Stomach smooth muscle (tissue), 2 donors: ENCODE results near the gene CDS1.
"Not testable (repeated sequence)": the region's sequence is repeated elsewhere in the genome, so short reads cannot be mapped to it uniquely, and the experiment has no call there.

Experiments
- H3K27ac ChIP-seq: one replicate; pipeline ENCODE4 v1.7.0; 2013; ENCODE audit warnings: mild to moderate bottlenecking, low read length, inconsistent platforms
- H3K27me3 ChIP-seq, 2 donors: one replicate each; pipeline ENCODE4 v1.7.0; 2013; ENCODE audit warnings: low read length in 2 of 2; ENCODE audit not compliant: insufficient read depth in 2 of 2, control insufficient read depth in 1 of 2
- H3K36me3 ChIP-seq, 2 donors: one replicate each; pipeline ENCODE4 v1.7.0; 2013; ENCODE audit warnings: low read length in 2 of 2; ENCODE audit not compliant: control insufficient read depth in 2 of 2, insufficient read depth in 2 of 2
- H3K4me1 ChIP-seq: one replicate; pipeline ENCODE4 v1.7.0; 2013; ENCODE audit warnings: low read length; ENCODE audit not compliant: control insufficient read depth, insufficient read depth
- H3K4me3 ChIP-seq, 2 donors: one replicate each; pipeline ENCODE4 v1.7.0; 2013; ENCODE audit warnings: low read length in 2 of 2
- H3K9ac ChIP-seq, 2 donors: one replicate each; pipeline ENCODE4 v1.7.0; 2013; ENCODE audit warnings: low read length in 2 of 2, mild to moderate bottlenecking in 1 of 2
- H3K9me3 ChIP-seq, 2 donors: one replicate each; pipeline ENCODE4 v1.7.0; 2013; ENCODE audit warnings: low read length in 2 of 2; ENCODE audit not compliant: control insufficient read depth in 2 of 2
- donor health status: healthy.
- donor health status: Pancreatic carcinoma.

The CDS1 gene

GRCh38 chr4:84582988-84583875 is at the start of gene CDS1:
CDS1 (plus strand) TSS chr4:84583127; CDS start chr4:84583402, 275 bp downstream.
- H3K9me3 ChIP-seq, result peaks cover 0 to under 1% of the 10 kb centered on the region in 2 donors
- H3K27ac ChIP-seq, result no peak within 1 kb of the TSS
- no peaks in the 10 kb centered on the region for H3K36me3 ChIP-seq
- H3K4me3 ChIP-seq, result peak within 1 kb of the TSS; percentile 71 to 76
- H3K27me3 ChIP-seq, result peaks cover 0 to 2% of the 10 kb centered on the region in 2 donors
- H3K9ac ChIP-seq, result peak within 1 kb of the TSS; percentile 31 to 46
- H3K4me1 ChIP-seq, result peaks cover 13% of the 10 kb centered on the region

GRCh38 chr4:84535901-84536300 is 47.0 kb upstream of the CDS1 start:
- Histone ChIP-seq H3K4me3 (no peak overlapping the region), H3K4me1 (no peaks in the 10 kb centered on the region), H3K27ac (no peak overlapping the region), H3K27me3 (no peaks in the 10 kb centered on the region), H3K9me3 (no peaks in the 10 kb centered on the region), H3K9ac (no peak overlapping the region), H3K36me3 (no peaks in the 10 kb centered on the region)

DNA sequence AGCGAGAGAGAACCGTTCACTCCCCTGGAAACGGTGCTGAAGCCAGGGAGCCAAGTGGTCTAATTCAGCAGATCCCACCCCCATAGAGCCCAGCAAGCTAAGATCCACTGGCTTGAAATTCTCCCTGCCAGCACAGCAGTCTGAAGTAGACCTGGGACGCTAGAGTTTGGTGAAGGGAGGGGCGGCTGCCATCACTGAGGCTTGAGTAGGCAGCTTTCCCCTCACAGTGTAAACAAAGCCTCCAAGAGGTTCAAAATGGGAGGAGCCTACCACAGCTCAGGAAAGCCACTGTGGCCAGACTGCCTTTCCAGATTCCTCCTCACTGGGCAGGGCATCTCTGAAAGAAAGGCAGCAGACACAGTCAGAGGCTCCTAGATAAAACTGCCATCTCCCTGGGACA is 37.8 kb upstream of the CDS1 start:
- Histone ChIP-seq H3K4me1 (no peaks in the 10 kb centered on the region), H3K36me3 (no peaks in the 10 kb centered on the region), H3K9me3 (no peaks in the 10 kb centered on the region), H3K9ac (no peak overlapping the region), H3K27ac (no peak overlapping the region), H3K27me3 (no peaks in the 10 kb centered on the region), H3K4me3 (no peak overlapping the region)

GRCh38 chr4:84547211-84547610 is 35.7 kb upstream of the CDS1 start:
- no peaks in the 10 kb centered on the region for H3K9me3 ChIP-seq
- H3K4me3 ChIP-seq, result no peak overlapping the region
- no peak overlapping the region for H3K27ac ChIP-seq
- no peaks in the 10 kb centered on the region for H3K27me3 ChIP-seq
- H3K9ac ChIP-seq, result no peak overlapping the region
- no peaks in the 10 kb centered on the region for H3K36me3 ChIP-seq
- H3K4me1 ChIP-seq, result no peaks in the 10 kb centered on the region

DNA sequence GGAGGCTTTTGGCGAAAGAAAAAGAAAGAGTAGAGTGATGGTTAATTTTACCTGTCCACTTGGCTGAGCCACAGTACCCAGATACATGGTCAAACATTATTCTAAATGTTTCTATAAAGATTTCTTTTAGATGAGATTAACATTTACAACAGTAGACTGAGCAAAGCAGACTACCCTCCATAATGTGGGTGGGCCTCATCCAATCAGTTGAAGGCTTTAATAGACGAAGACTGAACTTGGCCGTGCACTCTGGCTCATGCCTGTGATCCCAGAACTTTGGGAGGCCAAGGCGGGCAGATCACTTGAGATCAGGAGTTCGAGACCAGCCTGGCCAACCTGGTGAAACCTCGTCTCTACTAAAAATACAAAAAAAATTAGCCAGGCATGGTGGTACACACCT is 33.7 kb upstream of the CDS1 start:
- H3K27ac ChIP-seq, H3K4me1 ChIP-seq, H3K36me3 ChIP-seq, H3K4me3 ChIP-seq, H3K9ac ChIP-seq, H3K27me3 ChIP-seq, H3K9me3 ChIP-seq: not testable (repeated sequence)

DNA sequence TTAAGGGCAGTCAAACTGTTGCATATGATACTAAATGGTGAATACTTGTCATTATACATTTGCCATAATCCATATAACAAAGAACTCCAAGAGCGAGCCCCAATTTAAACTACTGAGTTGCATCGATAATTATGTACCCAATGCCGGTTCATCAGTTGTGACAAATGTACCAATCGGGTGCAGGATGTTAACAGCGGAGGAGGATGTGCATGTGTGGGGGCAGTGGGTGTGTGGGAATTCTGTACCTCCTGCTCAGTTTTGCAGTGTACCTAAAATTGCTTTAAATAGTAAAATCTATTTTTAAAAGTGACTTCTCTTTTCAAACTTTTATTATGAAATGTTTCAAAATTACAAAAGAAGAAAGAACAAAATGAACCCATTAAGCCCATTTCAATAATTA is 20.8 kb upstream of the CDS1 start:
- H3K9ac ChIP-seq, result no peak overlapping the region
- no peak overlapping the region for H3K27ac ChIP-seq
- H3K36me3 ChIP-seq, result no peaks in the 10 kb centered on the region
- no peaks in the 10 kb centered on the region for H3K4me1 ChIP-seq
- H3K4me3 ChIP-seq, result no peak overlapping the region
- no peaks in the 10 kb centered on the region for H3K27me3 ChIP-seq
- no peaks in the 10 kb centered on the region for H3K9me3 ChIP-seq

- H3K27ac ChIP-seq, result no peak overlapping the region
Measured at GRCh38 chr4:84563002-84563401, 19.9 kb upstream of the CDS1 start.

GRCh38 chr4:84565951-84566350 is 17.0 kb upstream of the CDS1 start:
- Histone ChIP-seq H3K4me1 (no peaks in the 10 kb centered on the region), H3K27me3 (no peaks in the 10 kb centered on the region), H3K9me3 (no peaks in the 10 kb centered on the region), H3K27ac (no peak overlapping the region), H3K36me3 (no peaks in the 10 kb centered on the region), H3K4me3 (no peak overlapping the region), H3K9ac (no peak overlapping the region)

More at GRCh38 chr4:84563002-84563401, 19.9 kb upstream of the CDS1 start:
- Histone ChIP-seq H3K27me3 (no peaks in the 10 kb centered on the region), H3K4me3 (no peak overlapping the region), H3K9ac (no peak overlapping the region), H3K9me3 (no peaks in the 10 kb centered on the region), H3K4me1 (no peaks in the 10 kb centered on the region), H3K36me3 (no peaks in the 10 kb centered on the region)

- Histone ChIP-seq H3K9ac (no peak overlapping the region), H3K9me3 (no peaks in the 10 kb centered on the region), H3K4me3 (no peak overlapping the region), H3K36me3 (no peaks in the 10 kb centered on the region), H3K4me1 (no peaks in the 10 kb centered on the region), H3K27me3 (no peaks in the 10 kb centered on the region), H3K27ac (no peak overlapping the region)
Measured at GRCh38 chr4:84568496-84568895, 14.4 kb upstream of the CDS1 start.

GRCh38 chr4:84569009-84569408 is 13.9 kb upstream of the CDS1 start:
- no peaks in the 10 kb centered on the region for H3K27me3 ChIP-seq
- H3K9me3 ChIP-seq, result no peaks in the 10 kb centered on the region
- H3K4me3 ChIP-seq, result no peak overlapping the region
- no peaks in the 10 kb centered on the region for H3K4me1 ChIP-seq
- no peaks in the 10 kb centered on the region for H3K36me3 ChIP-seq
- H3K9ac ChIP-seq, result no peak overlapping the region
- H3K27ac ChIP-seq, result no peak overlapping the region

GRCh38 chr4:84573385-84574068 is 9.4 kb upstream of the CDS1 start:
- H3K4me3 ChIP-seq, result no peak overlapping the region
- no peak overlapping the region for H3K27ac ChIP-seq
- no peaks in the 10 kb centered on the region for H3K9me3 ChIP-seq
- H3K9ac ChIP-seq, result no peak overlapping the region
- H3K27me3 ChIP-seq, result no peaks in the 10 kb centered on the region
- H3K36me3 ChIP-seq, result no peaks in the 10 kb centered on the region
- no peaks in the 10 kb centered on the region for H3K4me1 ChIP-seq
